Measurements from ENCODE around the gene METTL24.

Gene METTL24

GRCh38 chr6:110195639-110196038 lies 162.5 kb downstream of the METTL24 start:
- no peak for DNase-seq (ENCODE audit: low spot score)
